Subcutaneous abdominal adipose tissue (tissue), 5 donors: ENCODE measurements around the gene SETX.

Source experiments
- H3K27ac ChIP-seq: one replicate; pipeline ENCODE4 v1.7.0; 2013; ENCODE audit warnings: low read depth, mild to moderate bottlenecking, inconsistent platforms, low read length, moderate library complexity
- H3K27me3 ChIP-seq, 5 donors: one replicate each; pipeline ENCODE4 v1.7.0; 2013; ENCODE audit warnings: low read length in 5 of 5, inconsistent platforms in 1 of 5; ENCODE audit not compliant: control insufficient read depth in 5 of 5, insufficient read depth in 4 of 5
- H3K36me3 ChIP-seq, 5 donors: one replicate each; pipeline ENCODE4 v1.7.0; 2013; ENCODE audit warnings: low read length in 5 of 5; ENCODE audit not compliant: control insufficient read depth in 5 of 5, insufficient read depth in 5 of 5
- H3K4me1 ChIP-seq, 5 donors: one replicate each; pipeline ENCODE4 v1.7.0; 2013; ENCODE audit warnings: low read length in 5 of 5, mild to moderate bottlenecking in 3 of 5, moderate library complexity in 1 of 5; ENCODE audit not compliant: control insufficient read depth in 5 of 5, insufficient read depth in 5 of 5
- H3K4me3 ChIP-seq, 5 donors: one replicate each; pipeline ENCODE4 v1.7.0; 2013; ENCODE audit warnings: low read length in 5 of 5, low read depth in 1 of 5
- H3K9ac ChIP-seq, 5 donors: one replicate each; pipeline ENCODE4 v1.7.0; 2013; ENCODE audit warnings: low read length in 5 of 5, mild to moderate bottlenecking in 4 of 5, moderate library complexity in 3 of 5
- H3K9me3 ChIP-seq, 5 donors: one replicate each; pipeline ENCODE4 v1.7.0; 2013; ENCODE audit warnings: low read length in 5 of 5; ENCODE audit not compliant: control insufficient read depth in 5 of 5
- donor health status: healthy.
- donor health status: healthy.
- donor health status: healthy.
- donor health status: healthy.
- donor health status: healthy.

Gene SETX

DNA sequence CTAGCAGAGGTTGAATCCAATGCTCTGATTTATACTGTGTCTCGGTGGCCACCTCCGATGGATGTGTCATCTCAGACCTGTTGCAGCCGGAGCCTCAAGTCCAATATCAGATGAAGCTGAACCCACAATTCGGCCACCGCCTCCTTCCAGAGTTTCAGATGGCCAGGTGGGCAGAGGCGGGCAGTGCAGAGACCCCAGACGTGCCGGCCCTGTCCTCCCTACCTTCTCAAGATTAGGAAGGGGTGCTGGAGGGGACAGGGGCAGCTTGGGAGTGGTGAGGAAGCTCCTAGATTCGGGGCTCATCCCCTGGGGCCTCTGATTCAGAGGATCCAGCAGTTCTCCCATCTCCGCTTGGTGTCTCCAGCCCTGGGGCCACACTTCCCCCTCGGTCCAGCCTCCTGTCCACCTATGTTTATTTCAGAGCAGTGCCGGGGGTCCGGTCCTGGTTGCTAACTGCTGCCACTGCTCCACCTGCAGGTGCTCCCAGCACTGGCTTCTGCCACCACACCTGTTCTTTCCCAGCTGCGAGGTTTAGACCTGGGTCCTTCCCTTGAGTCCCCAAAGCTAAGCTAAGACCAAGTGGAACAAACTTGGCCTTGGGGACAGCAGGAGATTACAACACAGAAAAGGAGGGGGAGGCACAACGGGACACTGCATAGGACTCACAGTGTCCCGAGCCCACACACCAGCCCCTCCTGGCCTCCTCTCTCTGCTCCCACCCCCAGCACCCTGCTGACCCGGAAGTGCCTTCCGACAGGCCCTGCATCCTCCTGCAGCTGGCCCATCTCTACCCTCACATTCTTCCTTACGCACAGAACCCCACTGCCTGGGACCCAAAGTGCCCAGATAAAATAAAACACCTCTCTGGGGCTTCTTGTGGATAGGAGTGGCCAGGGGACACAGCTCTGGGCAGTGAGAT, 111.4 kb downstream of the SETX start:
- no peaks in the 10 kb centered on the region for H3K9me3 ChIP-seq
- H3K27me3 ChIP-seq = peaks cover 9 to 39% (median 17%) of the 10 kb centered on the region in 5 donors
- H3K9ac ChIP-seq = no peak overlapping the region
- no peak overlapping the region for H3K27ac ChIP-seq
- no peaks in the 10 kb centered on the region for H3K36me3 ChIP-seq
- no peak overlapping the region for H3K4me3 ChIP-seq
- H3K4me1 ChIP-seq = peaks cover 0 to 27% (median 18%) of the 10 kb centered on the region in 5 donors

DNA sequence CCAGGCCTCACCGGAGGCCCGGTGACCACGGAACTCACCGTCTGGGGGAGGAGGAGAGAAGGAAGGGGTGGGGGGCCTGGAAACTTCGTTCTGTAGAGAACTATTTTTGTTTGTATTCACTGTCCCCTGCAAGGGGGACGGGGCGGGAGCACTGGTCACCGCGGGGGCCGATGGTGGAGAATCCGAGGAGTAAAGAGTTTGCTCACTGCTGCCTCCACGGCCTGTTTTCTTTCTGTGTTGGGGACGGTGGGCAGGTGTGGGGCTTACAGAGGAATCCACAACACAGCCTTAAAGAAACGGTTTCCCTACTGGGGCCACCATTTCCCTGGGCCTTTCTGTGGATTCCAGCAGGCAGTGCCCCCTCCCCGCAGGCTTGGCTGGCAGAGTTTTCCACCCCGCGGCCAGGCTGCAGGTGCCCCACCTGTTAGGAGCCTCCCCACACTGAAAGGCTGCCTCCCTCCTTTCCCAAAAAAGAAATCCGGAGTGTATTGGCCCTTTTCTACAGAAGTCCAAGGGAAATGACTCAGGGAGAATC, 112.1 kb downstream of the SETX start:
- H3K9me3 ChIP-seq = no peaks in the 10 kb centered on the region
- H3K27me3 ChIP-seq = peaks cover 9 to 40% (median 17%) of the 10 kb centered on the region in 5 donors
- no peaks in the 10 kb centered on the region for H3K36me3 ChIP-seq
- peak overlapping the region in 4 of 5 donors; percentile 10 to 66 (median 49) for H3K9ac ChIP-seq
- H3K27ac ChIP-seq = no peak overlapping the region
- peaks cover 0 to 27% (median 18%) of the 10 kb centered on the region in 5 donors for H3K4me1 ChIP-seq
- H3K4me3 ChIP-seq = peak overlapping the region in 4 of 5 donors; percentile 68 to 84 (median 76)

DNA sequence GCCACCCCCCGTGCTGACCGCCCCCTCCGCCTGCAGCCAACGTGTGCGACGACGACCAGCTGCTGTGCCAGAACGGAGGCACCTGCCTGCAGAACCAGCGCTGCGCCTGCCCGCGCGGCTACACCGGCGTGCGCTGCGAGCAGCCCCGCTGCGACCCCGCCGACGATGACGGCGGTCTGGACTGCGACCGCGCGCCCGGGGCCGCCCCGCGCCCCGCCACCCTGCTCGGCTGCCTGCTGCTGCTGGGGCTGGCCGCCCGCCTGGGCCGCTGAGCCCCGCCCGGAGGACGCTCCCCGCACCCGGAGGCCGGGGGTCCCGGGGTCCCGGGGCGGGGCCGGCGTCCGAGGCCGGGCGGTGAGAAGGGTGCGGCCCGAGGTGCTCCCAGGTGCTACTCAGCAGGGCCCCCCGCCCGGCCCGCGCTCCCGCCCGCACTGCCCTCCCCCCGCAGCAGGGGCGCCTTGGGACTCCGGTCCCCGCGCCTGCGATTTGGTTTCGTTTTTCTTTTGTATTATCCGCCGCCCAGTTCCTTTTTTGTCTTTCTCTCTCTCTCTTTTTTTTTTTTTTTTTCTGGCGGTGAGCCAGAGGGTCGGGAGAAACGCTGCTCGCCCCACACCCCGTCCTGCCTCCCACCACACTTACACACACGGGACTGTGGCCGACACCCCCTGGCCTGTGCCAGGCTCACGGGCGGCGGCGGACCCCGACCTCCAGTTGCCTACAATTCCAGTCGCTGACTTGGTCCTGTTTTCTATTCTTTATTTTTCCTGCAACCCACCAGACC, 112.8 kb downstream of the SETX start:
- Histone ChIP-seq H3K4me1 (peaks cover 0 to 27% (median 18%) of the 10 kb centered on the region in 5 donors), H3K4me3 (peak overlapping the region in 4 of 5 donors; percentile 68 to 84 (median 76)), H3K27me3 (peaks cover 9 to 43% (median 17%) of the 10 kb centered on the region in 5 donors), H3K27ac (no peak overlapping the region), H3K9ac (peak overlapping the region in 4 of 5 donors; percentile 10 to 66 (median 49)), H3K36me3 (no peaks in the 10 kb centered on the region), H3K9me3 (no peaks in the 10 kb centered on the region)

DNA sequence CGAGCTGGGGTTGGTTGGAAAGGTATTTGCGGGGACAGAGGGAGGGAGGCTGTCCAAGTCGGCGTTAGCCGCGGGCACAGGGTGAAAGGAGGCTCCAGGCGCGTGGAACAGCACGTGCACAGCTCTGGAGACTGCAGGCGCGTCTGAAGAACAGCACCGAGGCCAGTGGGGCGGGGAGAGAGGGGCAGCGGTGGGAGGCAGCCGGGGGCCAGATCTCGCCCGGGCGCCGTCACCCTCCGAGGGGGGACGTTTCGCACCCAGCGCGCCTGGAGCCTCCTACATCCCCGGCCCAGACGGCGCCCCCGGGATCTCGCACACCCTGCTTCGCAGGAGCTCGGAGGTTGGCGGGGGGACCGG, 113.3 kb downstream of the SETX start:
- no peaks in the 10 kb centered on the region for H3K36me3 ChIP-seq
- H3K27ac ChIP-seq = no peak overlapping the region
- H3K27me3 ChIP-seq = peaks cover 7 to 44% (median 20%) of the 10 kb centered on the region in 5 donors
- H3K4me3 ChIP-seq = peak overlapping the region; percentile 62 to 84 (median 72)
- H3K9ac ChIP-seq = peak overlapping the region in 2 of 5 donors; percentile 30 to 37
- H3K4me1 ChIP-seq = peaks cover 0 to 27% (median 18%) of the 10 kb centered on the region in 5 donors
- no peaks in the 10 kb centered on the region for H3K9me3 ChIP-seq

DNA sequence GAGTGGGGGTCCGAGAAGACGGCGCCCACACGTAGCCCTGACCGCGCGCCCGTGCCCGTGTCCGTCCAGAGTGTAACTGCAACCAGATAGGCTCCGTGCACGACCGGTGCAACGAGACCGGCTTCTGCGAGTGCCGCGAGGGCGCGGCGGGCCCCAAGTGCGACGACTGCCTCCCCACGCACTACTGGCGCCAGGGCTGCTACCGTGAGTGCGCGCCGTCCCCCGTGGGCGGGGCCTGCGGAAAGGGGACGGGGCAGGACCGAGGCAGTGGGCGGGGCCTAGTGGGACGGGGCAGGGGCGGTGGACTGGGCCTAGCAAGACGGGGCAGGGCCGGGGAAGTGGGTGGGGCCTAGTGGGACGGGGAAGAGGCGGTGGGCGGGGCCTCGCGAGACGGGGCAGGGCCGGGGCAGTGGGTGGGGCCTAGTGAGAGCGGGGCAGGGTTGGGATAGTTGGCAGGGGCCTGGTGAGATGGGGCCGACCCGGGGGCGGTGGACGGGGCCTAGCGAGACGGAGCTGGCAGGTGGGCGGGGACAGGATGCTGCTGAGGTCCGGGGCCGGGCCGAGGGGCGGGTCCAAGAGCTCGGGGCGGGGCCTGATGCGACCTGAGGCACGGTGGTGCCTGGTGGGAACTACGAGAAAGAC, 113.8 kb downstream of the SETX start:
- Histone ChIP-seq H3K9ac (peak overlapping the region in 2 of 5 donors; percentile 30 to 37), H3K4me1 (peaks cover 0 to 27% (median 18%) of the 10 kb centered on the region in 5 donors), H3K27ac (no peak overlapping the region), H3K4me3 (peak overlapping the region; percentile 62 to 84 (median 72)), H3K27me3 (peaks cover 6 to 44% (median 23%) of the 10 kb centered on the region in 5 donors), H3K9me3 (no peaks in the 10 kb centered on the region), H3K36me3 (no peaks in the 10 kb centered on the region)

DNA sequence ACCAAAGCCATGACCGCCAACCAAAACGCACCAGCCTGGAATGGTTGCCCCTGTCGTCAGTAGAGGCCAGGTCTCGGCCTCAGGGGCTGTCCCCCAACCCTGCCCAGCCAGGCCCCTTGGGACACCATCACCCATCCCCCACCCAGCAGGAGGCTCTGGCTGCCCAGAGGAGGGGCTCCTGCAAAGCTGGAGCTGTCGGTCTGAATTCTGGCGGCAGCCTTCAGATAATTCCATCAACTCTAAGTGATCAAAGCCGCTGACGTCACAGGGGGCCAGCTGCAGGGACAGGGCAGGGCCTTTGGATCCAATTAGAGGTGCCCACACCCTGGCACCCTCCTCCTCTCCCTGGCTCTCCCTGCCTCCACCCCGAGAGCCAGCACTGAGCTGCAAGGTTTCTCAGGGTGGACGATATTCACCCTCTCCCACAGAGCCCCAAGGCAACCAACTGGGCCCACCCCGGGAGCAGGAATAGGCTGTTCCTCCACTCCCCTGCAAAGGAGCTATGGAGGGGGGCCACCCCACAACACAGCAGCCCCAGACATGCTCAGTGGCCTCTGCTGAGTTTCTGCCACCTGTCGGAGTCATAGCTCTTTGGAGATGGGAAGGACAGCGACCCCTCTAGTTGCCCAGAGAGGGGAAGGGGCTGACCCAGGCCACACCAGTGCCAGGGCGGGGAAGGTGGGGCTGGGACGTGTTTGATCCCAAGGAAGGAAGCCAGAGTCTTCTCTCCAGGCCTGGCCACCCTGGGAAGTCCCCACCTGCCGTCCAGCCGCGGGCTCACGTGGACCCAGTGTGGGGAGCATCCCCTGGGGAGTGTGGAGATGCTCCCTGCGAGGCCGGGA, 114.6 kb downstream of the SETX start:
- no peak overlapping the region for H3K27ac ChIP-seq
- no peaks in the 10 kb centered on the region for H3K36me3 ChIP-seq
- peak overlapping the region in 4 of 5 donors; percentile 32 to 72 (median 51) for H3K4me3 ChIP-seq
- H3K9ac ChIP-seq = no peak overlapping the region
- H3K9me3 ChIP-seq = no peaks in the 10 kb centered on the region
- H3K27me3 ChIP-seq = peaks cover 4 to 43% (median 16%) of the 10 kb centered on the region in 5 donors
- peaks cover 0 to 26% (median 18%) of the 10 kb centered on the region in 5 donors for H3K4me1 ChIP-seq

DNA sequence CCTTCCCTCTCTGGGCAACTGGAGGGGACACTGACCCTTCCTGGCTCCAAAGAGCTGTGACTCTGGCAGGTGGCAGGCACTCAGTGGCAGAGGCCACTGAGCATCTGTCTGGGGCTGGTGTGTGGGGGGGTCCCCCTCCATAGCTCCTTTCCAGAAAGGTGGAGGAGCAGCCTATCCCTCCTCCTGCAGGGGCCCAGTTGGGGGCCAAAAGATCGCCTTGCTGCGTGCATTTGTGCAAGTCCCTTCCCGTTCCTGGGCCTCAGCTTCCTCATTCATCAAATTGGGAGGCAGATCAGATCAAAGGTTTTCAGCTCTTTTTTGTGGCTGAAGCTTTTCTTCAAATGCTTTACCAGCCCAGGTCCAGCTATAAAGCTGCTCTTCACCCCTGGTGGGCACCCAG, 115.3 kb downstream of the SETX start:
- Histone ChIP-seq H3K4me1 (peaks cover 0 to 24% (median 18%) of the 10 kb centered on the region in 5 donors), H3K9me3 (no peaks in the 10 kb centered on the region), H3K4me3 (no peak overlapping the region), H3K9ac (no peak overlapping the region), H3K36me3 (no peaks in the 10 kb centered on the region), H3K27me3 (peaks cover 10 to 48% (median 19%) of the 10 kb centered on the region in 5 donors), H3K27ac (no peak overlapping the region)

DNA sequence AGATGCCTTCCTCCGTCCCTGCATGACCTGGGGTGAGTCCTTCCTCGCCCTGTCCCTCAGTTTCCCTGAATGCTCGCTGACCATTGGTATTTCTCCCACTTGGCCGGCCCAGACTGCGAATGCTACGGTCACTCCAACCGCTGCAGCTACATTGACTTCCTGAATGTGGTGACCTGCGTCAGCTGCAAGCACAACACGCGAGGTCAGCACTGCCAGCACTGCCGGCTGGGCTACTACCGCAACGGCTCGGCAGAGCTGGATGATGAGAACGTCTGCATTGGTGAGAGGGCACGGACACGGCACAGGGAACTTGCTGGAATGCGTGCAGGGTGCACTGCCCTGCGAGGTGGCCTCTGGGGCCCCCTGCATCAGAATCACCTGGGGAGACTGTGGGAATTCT, 115.8 kb downstream of the SETX start:
- H3K4me3 ChIP-seq = no peak overlapping the region
- H3K9me3 ChIP-seq = no peaks in the 10 kb centered on the region
- H3K27ac ChIP-seq = no peak overlapping the region
- H3K9ac ChIP-seq = no peak overlapping the region
- peaks cover 0 to 24% (median 18%) of the 10 kb centered on the region in 5 donors for H3K4me1 ChIP-seq
- no peaks in the 10 kb centered on the region for H3K36me3 ChIP-seq
- H3K27me3 ChIP-seq = peaks cover 10 to 51% (median 21%) of the 10 kb centered on the region in 5 donors
